ENCODE measurements around the gene NATD1. TPM values are rescaled to one million over a fixed set of nuclear protein-coding genes. Genes with fewer than 3 reads are reported as not detected.

NATD1 gene
- total and polyA plus RNA-seq, 9 of the 15 experiments (the other 6 are each of a cell fraction or from before 2014, with no cell fraction given), result 0.24 to 5.4 (median 1.6) TPM

- no peak for TF ChIP-seq RERE (CRISPR knock-in tag; IDR thresholded peaks at IDR 0.05; ENCODE audit: borderline replicate concordance)
- TF ChIP-seq CHD1 (IDR thresholded peaks at IDR 0.05; ENCODE audit: low read length), result peak; percentile 71
- no peak for TF ChIP-seq CREB1 (IDR thresholded peaks at IDR 0.05)
- no peak for TF ChIP-seq CREB1 (CRISPR knock-in tag; IDR thresholded peaks at IDR 0.05)
- TF ChIP-seq E2F6 (IDR thresholded peaks at IDR 0.05; ENCODE audit: borderline replicate concordance in 1 of 2, extremely low read depth in 1 of 2, insufficient read depth in 1 of 2, insufficient read length in 1 of 2, low read depth in 1 of 2, low read length in 1 of 2, poor library complexity in 1 of 2, severe bottlenecking in 1 of 2), result peak in 1 of 2 experiments; percentile 13
- TF ChIP-seq SMAD1 (IDR thresholded peaks at IDR 0.05; ENCODE audit: low read depth, low read length, partially characterized antibody), result no peak
- TF ChIP-seq THAP12 (CRISPR knock-in tag; IDR thresholded peaks at IDR 0.05), result no peak
- no peak for TF ChIP-seq PYGO2 (tag; IDR thresholded peaks at IDR 0.05)
- 0 out of 2 replicates have a peak, but pooled peaks have one; percentile 39 for TF ChIP-seq ZNF12 (CRISPR knock-in tag; IDR thresholded peaks at IDR 0.05)
- TF ChIP-seq ZNF785 (CRISPR knock-in tag; IDR thresholded peaks at IDR 0.05), result no peak
- no peak for TF ChIP-seq PHF8 (IDR thresholded peaks at IDR 0.05; ENCODE audit: borderline replicate concordance, low read length)
- TF ChIP-seq KLF16 (IDR thresholded peaks at IDR 0.05), result no peak
- no peak for TF ChIP-seq MCM5 (IDR thresholded peaks at IDR 0.05; ENCODE audit: low read depth)
- no peak for TF ChIP-seq CREB5 (CRISPR knock-in tag; IDR thresholded peaks at IDR 0.05)
- TF ChIP-seq ZC3H4 (CRISPR knock-in tag; IDR thresholded peaks at IDR 0.05; ENCODE audit: borderline replicate concordance), result no peak
- no peak for TF ChIP-seq ARID3A (IDR thresholded peaks at IDR 0.05; ENCODE audit: borderline replicate concordance, low read depth, low read length)
Measured at GRCh38 chr17:21213638-21214014, 39.6 kb downstream of the NATD1 start (continued).

All from K562 (cell line).